HUES48 (cell line): ENCODE measurements around the gene INPP4A.

ENCODE experiments used
- H3K27ac ChIP-seq: one replicate; pipeline ENCODE4 v1.7.0; 2013; ENCODE audit warnings: low read depth, low read length, inconsistent platforms
- H3K27me3 ChIP-seq: 2 replicates; pipeline ENCODE4 v1.6.1; 2013; ENCODE audit warnings: mild to moderate bottlenecking, low read length; ENCODE audit not compliant: control insufficient read depth, insufficient read depth
- H3K36me3 ChIP-seq: 2 replicates; pipeline ENCODE4 v1.6.1; 2013; ENCODE audit warnings: low read length; ENCODE audit not compliant: control insufficient read depth, insufficient read depth
- H3K4me1 ChIP-seq: 2 replicates; pipeline ENCODE4 v1.6.1; 2013; ENCODE audit warnings: mild to moderate bottlenecking, low read length; ENCODE audit not compliant: control insufficient read depth, insufficient read depth
- H3K4me3 ChIP-seq: 2 replicates; pipeline ENCODE4 v1.5.1; 2013; ENCODE audit warnings: mild to moderate bottlenecking, low read depth, low read length
- H3K9ac ChIP-seq: 2 replicates; pipeline ENCODE4 v1.6.1; 2013; ENCODE audit warnings: mild to moderate bottlenecking, low read depth, low read length, moderate library complexity
- H3K9me3 ChIP-seq: 2 replicates; pipeline ENCODE4 v1.6.1; 2013; ENCODE audit warnings: low read length; ENCODE audit not compliant: control insufficient read depth, insufficient read depth

Gene INPP4A

DNA sequence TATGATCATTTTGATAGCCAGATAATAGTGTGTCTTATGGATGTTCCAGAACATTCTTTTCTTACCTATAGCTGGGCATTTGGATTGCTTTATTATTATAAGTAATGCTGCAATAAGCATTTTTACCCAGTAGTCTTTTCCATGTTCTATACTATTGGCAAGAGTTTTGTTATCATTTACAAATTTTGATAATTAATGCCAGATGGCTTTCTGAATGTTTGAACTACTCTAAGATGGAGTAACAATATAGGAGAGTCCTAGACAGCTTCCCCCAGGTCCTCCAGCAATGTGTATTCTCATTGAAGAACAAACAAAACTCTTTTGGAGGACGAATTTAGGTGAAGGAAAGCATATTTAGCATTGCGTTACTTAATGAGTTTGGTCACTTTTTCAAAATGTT, 73.0 kb downstream of the INPP4A start:
- Histone ChIP-seq H3K4me3 (no peak overlapping the region), H3K27me3 (no peaks in the 10 kb centered on the region), H3K4me1 (peaks cover 6% of the 10 kb centered on the region), H3K9ac (no peak overlapping the region), H3K36me3 (peaks cover 18% of the 10 kb centered on the region), H3K9me3 (no peaks in the 10 kb centered on the region), H3K27ac (no peak overlapping the region)

DNA sequence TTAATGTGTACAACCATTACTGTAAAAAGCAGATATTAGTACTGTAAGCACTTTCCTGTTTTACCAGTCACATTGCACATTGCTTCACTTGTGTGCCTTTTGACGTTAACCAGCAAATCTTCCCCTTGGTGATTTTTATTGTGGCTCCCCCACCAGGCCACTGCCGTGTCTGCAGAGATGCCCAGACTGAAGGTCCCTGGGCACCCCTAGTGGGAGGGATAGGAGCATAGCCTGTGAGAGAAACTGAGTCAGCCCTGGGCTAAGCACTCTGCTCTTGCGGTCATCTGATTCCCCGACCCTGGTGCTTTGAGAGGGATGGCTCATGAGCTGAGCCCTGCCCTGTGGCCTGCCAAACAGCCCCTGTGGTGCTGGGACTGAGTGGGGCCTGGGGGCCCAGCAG, 73.4 kb downstream of the INPP4A start:
- H3K4me1 ChIP-seq: peaks cover 6% of the 10 kb centered on the region
- no peaks in the 10 kb centered on the region for H3K27me3 ChIP-seq
- H3K9ac ChIP-seq: no peak overlapping the region
- H3K9me3 ChIP-seq: no peaks in the 10 kb centered on the region
- no peak overlapping the region for H3K27ac ChIP-seq
- peaks cover 18% of the 10 kb centered on the region for H3K36me3 ChIP-seq
- H3K4me3 ChIP-seq: no peak overlapping the region

DNA sequence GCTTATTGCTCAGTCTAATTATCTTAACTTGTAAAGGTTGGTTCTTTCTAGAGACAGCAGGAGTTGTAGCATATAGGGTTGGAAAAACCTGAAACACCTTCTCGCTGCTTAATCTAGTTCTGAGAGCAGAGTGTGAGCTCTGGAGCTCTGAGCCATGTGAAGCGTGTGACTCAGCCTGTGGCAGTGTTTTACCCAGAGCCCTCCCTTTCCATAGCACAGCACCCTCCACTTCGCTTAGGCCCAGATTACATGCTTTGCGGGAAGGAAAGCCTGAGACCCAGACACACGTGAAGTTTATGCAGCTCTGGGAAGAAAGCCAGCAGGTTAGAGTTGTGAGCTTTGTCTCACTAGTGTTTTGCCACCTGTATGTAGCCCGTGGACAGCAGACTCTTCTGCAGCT, 74.5 kb downstream of the INPP4A start:
- Histone ChIP-seq H3K9ac (no peak overlapping the region), H3K4me3 (no peak overlapping the region), H3K4me1 (peaks cover 6% of the 10 kb centered on the region), H3K27ac (no peak overlapping the region), H3K36me3 (peaks cover 18% of the 10 kb centered on the region), H3K9me3 (no peaks in the 10 kb centered on the region), H3K27me3 (no peaks in the 10 kb centered on the region)

DNA sequence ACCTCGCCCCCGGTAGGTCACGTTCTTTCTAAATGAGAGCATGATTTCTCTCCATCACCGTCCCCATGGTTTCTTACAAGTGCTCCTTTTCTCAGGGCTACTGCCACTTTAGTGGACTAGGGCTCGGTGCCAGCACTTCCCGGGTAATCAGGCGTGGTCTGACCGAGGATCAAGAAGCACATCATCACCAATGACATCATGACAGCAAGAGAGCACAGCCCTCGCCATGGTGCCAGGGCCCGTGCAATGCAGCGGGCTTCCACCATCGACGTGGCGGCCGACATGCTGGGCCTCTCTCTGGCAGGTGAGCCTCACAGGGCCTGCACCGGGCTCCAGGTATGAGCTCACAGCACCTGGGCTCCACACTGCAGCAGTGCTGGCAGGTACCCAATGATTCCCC, 75.2 kb downstream of the INPP4A start:
- Histone ChIP-seq H3K36me3 (peaks cover 18% of the 10 kb centered on the region), H3K9ac (no peak overlapping the region), H3K27me3 (no peaks in the 10 kb centered on the region), H3K9me3 (no peaks in the 10 kb centered on the region), H3K4me1 (peaks cover 6% of the 10 kb centered on the region), H3K4me3 (no peak overlapping the region), H3K27ac (no peak overlapping the region)

DNA sequence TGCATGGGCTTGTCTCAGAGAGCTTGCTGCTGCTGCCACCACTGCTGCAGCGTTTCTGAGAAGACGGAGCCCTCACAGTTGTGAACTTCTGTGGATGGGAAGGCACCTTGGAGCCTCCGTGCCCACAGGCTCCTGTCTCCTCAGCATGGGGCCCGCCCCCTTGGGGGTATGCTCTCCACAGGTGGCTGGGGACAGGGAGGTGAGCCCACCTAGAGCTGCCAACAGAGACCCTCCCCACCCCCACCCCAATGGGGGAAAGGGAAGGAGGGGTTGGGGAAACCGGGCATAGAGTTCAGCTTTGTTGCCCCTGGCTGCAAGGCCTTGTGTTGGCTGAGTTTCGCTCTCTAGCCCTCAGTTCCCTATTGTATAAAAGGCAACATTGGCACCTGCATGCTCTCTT, 76.1 kb downstream of the INPP4A start:
- H3K9ac ChIP-seq: no peak overlapping the region
- no peaks in the 10 kb centered on the region for H3K9me3 ChIP-seq
- H3K4me3 ChIP-seq: no peak overlapping the region
- peaks cover 18% of the 10 kb centered on the region for H3K36me3 ChIP-seq
- no peaks in the 10 kb centered on the region for H3K27me3 ChIP-seq
- H3K4me1 ChIP-seq: peaks cover 3% of the 10 kb centered on the region; the same call in 1 of the 2 replicates
- no peak overlapping the region for H3K27ac ChIP-seq

DNA sequence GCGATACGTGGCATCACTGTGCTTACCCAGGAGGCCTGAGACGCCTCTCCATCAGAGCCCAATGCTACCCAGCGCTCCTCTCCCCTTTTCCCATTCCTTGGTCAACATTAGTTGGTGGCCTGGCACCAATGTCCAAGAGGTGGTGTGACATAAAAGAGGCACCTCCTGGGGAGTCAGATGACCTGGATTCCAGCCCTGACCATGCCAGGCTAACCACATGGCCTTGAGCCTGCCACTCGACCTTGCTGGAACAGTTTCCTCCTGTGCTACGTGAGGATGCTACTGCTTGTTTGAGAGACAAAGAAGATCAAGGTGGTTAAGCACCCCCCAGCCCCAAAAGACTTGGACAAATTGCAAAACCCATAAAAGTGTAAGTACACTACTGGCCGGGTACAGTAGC, 76.6 kb downstream of the INPP4A start:
- peaks cover 3% of the 10 kb centered on the region; the same call in 1 of the 2 replicates for H3K4me1 ChIP-seq
- no peaks in the 10 kb centered on the region for H3K27me3 ChIP-seq
- H3K27ac ChIP-seq: no peak overlapping the region
- H3K9me3 ChIP-seq: no peaks in the 10 kb centered on the region
- peaks cover 18% of the 10 kb centered on the region for H3K36me3 ChIP-seq
- H3K4me3 ChIP-seq: no peak overlapping the region
- H3K9ac ChIP-seq: no peak overlapping the region

DNA sequence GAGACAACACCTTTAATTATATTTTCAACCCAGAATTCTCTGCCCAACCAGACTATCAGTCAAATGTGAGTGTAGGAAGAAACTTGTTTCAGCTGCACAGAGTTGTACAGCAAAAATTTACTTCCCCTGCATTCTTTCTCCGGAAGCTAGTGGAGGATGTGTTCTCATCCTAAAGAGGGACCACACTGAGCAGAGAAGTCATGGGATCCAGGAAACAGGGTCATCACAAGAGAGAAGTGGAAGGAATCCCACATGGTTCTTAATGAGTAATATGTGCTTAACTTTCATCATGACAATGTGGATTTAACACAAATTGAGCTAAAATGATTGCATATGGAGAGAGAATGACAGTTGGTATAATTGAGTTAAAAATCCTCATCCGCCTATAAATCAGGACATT, 78.2 kb downstream of the INPP4A start:
- Histone ChIP-seq H3K9me3 (no peaks in the 10 kb centered on the region), H3K4me1 (0 out of 2 replicates have a peak, but pooled peaks cover 2% of the 10 kb centered on the region), H3K9ac (no peak overlapping the region), H3K36me3 (peaks cover 18% of the 10 kb centered on the region), H3K4me3 (no peak overlapping the region), H3K27ac (no peak overlapping the region), H3K27me3 (no peaks in the 10 kb centered on the region)

DNA sequence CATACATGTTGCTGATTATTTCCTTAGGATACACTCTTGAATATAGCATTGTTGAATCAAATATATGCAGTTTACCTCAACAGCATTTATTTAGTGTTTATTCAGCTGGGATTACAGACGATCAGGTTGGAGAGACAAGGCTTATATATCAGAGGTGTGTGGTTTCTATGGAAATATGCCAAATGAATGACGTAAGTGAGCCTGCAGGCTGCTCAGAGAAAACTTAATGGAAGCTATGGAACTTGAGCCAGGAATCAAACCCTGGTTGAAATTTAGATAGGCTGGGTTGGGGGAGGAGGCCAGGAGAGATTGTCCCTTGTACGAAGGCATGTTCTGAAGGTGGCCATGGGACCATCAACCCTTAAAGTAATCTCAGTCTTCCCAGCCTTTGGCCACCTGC, 79.5 kb downstream of the INPP4A start:
- no peaks in the 10 kb centered on the region for H3K4me1 ChIP-seq
- peaks cover 18% of the 10 kb centered on the region for H3K36me3 ChIP-seq
- H3K27ac ChIP-seq: no peak overlapping the region
- H3K4me3 ChIP-seq: no peak overlapping the region
- H3K27me3 ChIP-seq: no peaks in the 10 kb centered on the region
- H3K9ac ChIP-seq: no peak overlapping the region
- no peaks in the 10 kb centered on the region for H3K9me3 ChIP-seq

DNA sequence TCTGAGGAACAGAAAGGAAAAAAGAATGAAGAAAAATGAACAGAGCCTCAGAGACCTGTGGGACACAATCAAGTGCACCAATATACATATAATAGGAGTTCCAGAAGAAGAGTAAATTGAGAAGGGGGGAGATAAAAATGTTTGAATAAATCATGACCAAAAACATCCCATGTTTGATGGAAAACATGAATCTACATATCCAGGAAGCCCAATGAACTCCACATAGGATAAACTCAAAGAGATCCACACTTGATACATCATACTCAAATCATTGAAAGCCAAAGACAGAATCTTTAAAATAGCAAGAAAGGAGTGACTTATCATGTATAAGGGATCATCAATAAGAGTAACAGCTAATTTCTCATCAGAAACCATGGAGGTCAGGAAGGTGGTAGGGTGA, 83.7 kb downstream of the INPP4A start:
- Histone ChIP-seq H3K4me1 (no peaks in the 10 kb centered on the region), H3K36me3 (no peaks in the 10 kb centered on the region), H3K9me3 (no peaks in the 10 kb centered on the region), H3K27me3 (no peaks in the 10 kb centered on the region), H3K27ac (no peak overlapping the region), H3K9ac (no peak overlapping the region), H3K4me3 (no peak overlapping the region)

DNA sequence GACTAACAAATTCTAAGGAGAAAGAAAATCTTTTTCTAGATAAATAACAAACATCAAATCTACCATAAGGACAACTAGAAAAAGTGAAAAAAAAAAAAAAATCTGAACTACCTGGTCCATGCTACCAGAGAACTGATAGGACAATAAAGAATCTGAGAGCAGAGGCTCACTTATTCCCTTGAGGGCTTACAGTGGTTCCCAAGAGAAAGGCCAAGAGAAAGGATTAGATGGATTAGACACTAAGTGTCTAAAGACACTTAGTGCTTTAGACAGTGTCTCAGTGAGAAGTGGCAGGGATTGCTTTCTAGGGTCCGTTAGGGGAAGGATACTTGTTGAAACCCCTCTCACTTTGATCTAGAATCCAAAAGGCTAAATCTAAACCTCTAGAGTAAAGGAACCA, 85.5 kb downstream of the INPP4A start:
- Histone ChIP-seq H3K4me3 (no peak overlapping the region), H3K36me3 (no peaks in the 10 kb centered on the region), H3K9ac (no peak overlapping the region), H3K4me1 (no peaks in the 10 kb centered on the region), H3K27ac (no peak overlapping the region), H3K9me3 (no peaks in the 10 kb centered on the region), H3K27me3 (no peaks in the 10 kb centered on the region)

DNA sequence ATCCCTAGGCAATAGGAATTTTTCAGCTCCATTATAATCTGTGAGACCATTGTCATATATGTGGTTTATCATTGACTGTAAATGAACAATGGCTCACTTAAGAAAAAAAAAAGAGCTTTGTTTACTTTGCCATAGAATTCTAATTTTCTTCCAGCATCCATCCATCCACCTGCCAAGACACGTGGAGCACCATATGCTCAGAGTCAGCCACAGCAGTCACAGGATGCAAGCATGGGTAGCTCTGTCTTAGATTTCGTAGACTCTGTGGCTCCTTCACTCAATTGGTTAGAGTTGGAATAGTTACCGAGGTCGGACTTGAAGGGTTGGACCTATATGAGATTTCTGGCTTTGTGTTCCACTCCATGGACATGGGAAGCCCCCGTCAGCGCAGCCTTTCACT, 88.1 kb downstream of the INPP4A start:
- no peak overlapping the region for H3K4me3 ChIP-seq
- H3K36me3 ChIP-seq: peaks cover 24% of the 10 kb centered on the region
- H3K9me3 ChIP-seq: no peaks in the 10 kb centered on the region
- no peak overlapping the region for H3K27ac ChIP-seq
- H3K27me3 ChIP-seq: no peaks in the 10 kb centered on the region
- no peaks in the 10 kb centered on the region for H3K4me1 ChIP-seq
- H3K9ac ChIP-seq: no peak overlapping the region

DNA sequence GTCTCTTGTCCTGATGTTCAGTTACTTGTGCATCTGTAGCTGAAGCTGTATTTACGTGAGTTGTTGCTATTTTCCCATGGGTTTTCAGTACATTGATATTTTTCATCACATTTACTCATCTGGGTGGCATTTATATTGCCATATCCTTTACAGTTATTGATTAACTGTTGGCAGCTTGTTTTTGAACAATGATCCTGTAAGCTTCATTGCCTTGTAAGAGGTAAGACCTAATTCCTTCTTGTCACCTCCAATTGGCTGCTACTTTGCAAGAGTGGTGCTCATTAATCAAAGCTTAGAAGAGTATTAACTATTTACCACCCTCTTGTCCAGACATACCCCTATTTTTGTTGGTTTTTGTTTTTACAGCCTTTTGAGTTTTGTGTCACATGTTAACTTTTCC, 88.9 kb downstream of the INPP4A start:
- H3K4me3 ChIP-seq: no peak overlapping the region
- H3K9ac ChIP-seq: no peak overlapping the region
- H3K9me3 ChIP-seq: no peaks in the 10 kb centered on the region
- H3K36me3 ChIP-seq: peaks cover 32% of the 10 kb centered on the region
- no peaks in the 10 kb centered on the region for H3K27me3 ChIP-seq
- no peak overlapping the region for H3K27ac ChIP-seq
- H3K4me1 ChIP-seq: no peaks in the 10 kb centered on the region
